ENCODE data around the gene RRAS2.
A peak's percentile ranks its signal among the peaks of the same experiment; 100 is the strongest.

RRAS2 gene

GRCh38 chr11:14308897-14309387, 50.0 kb downstream of the RRAS2 start:
- H3K4me3 ChIP-seq (ENCODE audit: low read length), result no peak overlapping the region
- TF ChIP-seq CTCF (conservative IDR thresholded peaks at IDR 0.05; ENCODE audit: low read length), result no peak
- no peak for DNase-seq (ENCODE audit: low read depth)

GRCh38 chr11:14308114-14308896, 50.7 kb downstream of the RRAS2 start:
- TF ChIP-seq CTCF (conservative IDR thresholded peaks at IDR 0.05; ENCODE audit: low read length), result peak; percentile 68
- DNase-seq (ENCODE audit: low read depth), result peak; percentile 51
- no peak overlapping the region for H3K4me3 ChIP-seq (ENCODE audit: low read length)

- TF ChIP-seq CTCF (conservative IDR thresholded peaks at IDR 0.05; ENCODE audit: low read length), result no peak; the same call in 1 of the 2 replicates
- DNase-seq (ENCODE audit: low read depth), result no peak
- no peak overlapping the region for H3K4me3 ChIP-seq (ENCODE audit: low read length)
These were observed 52.5 kb downstream of the RRAS2 start for GRCh38 chr11:14306481-14306880.

- TF ChIP-seq CTCF (conservative IDR thresholded peaks at IDR 0.05; ENCODE audit: low read length), result no peak
- H3K4me3 ChIP-seq (ENCODE audit: low read length), result no peak overlapping the region
- no peak for DNase-seq (ENCODE audit: low read depth)
These were observed 53.3 kb downstream of the RRAS2 start for GRCh38 chr11:14305649-14306048.

GRCh38 chr11:14304601-14305000, 54.4 kb downstream of the RRAS2 start:
- DNase-seq (ENCODE audit: low read depth), result no peak
- no peak overlapping the region for H3K4me3 ChIP-seq (ENCODE audit: low read length)
- TF ChIP-seq CTCF (conservative IDR thresholded peaks at IDR 0.05; ENCODE audit: low read length), result no peak

GRCh38 chr11:14300661-14301304, 58.2 kb downstream of the RRAS2 start:
- H3K4me3 ChIP-seq (ENCODE audit: low read length), result no peak overlapping the region
- peak; percentile 97 for TF ChIP-seq CTCF (conservative IDR thresholded peaks at IDR 0.05; ENCODE audit: low read length)
- DNase-seq (ENCODE audit: low read depth), result peak; percentile 80

- no peak for DNase-seq (ENCODE audit: low read depth)
- TF ChIP-seq CTCF (conservative IDR thresholded peaks at IDR 0.05; ENCODE audit: low read length), result no peak
- no peak overlapping the region for H3K4me3 ChIP-seq (ENCODE audit: low read length)
These were observed 59.1 kb downstream of the RRAS2 start for GRCh38 chr11:14299921-14300320.
